Left ventricle myocardium superior (tissue), 1 donor: ENCODE data around the gene TRIB2. TPM values are rescaled to one million over a fixed set of nuclear protein-coding genes. Genes with fewer than 3 reads are reported as not detected.

Experiments used
- ATAC-seq: fragments of 200-7000 bp; cut with Tn5 transposase; one replicate; pipeline ENCODE4 v1.9.1; 2020; ENCODE audit warnings: mild to moderate bottlenecking, moderate library complexity
- DNase-seq: peaks from one replicate; pipeline ENCODE4 v3.0.0-alpha.2; 2020
- intact Hi-C: fragments of 100-400 bp; cut with micrococcal nuclease; formaldehyde crosslinking; loops from one replicate; pipeline ENCODE4 v1.11.0; 2022
- total RNA-seq: library from RNA; stranded (reverse); fragmentation: NEBNext Ultra II Directional; extraction: Animal tissue kit (Norgen Biotek cat#: 25700); gene quantifications from one replicate; pipeline ENCODE4 v1.2.1, GENCODE V29; 2021
- donor health status: DM: no; HTN: yes; CAD: no; lungs with severe emphysema.

The TRIB2 gene
- total RNA-seq, 1 donor from 2014 or later: 29.4 TPM

GRCh38 chr2:12694990-12695774 lies 21.6 kb upstream of the TRIB2 start:
- ATAC-seq (no peak), DNase-seq (no peak)
- intact Hi-C loops: no loop called here

DNA sequence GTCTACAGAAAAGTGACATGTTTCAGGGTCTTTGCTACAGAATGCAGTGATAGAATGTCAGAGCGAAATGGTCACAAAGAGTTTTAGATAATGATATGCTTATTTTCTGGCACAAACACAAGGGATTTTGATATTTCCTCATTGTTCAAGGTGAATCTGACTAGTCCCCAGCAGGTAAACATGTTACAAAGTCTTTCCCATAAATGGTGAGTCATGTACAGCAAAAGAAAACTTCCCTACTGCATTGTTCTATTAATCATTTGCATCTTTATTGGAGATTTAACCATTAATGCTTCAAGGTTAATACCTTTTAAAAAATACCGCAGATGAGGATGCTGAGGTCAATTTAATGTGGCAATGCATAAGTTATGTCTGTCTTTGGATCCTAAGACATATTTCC lies 19.1 kb upstream of the TRIB2 start:
- no peak for ATAC-seq
- intact Hi-C loops: no loop called here
- DNase-seq: no peak

DNA sequence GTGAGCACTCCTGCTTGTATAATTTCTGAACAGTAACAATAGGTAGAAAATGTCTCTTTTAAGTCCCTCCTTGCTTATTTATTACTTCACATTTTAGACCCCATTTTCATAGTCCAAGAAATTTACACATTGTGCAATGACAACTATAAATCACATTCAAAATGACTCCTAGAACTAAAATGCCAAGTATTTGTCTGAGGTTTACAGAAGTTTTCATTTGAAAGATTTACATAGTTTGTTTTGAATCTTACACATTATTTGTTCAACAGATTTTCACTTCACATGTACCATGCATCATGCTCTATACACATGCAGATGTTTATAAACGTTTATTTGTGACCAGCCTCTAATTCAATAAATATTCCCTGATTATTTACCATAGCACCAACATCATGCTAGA lies 15.7 kb upstream of the TRIB2 start:
- ATAC-seq (no peak), DNase-seq (no peak)
- intact Hi-C loops: no loop called here

- DNase-seq (no peak), ATAC-seq (no peak)
- intact Hi-C loops: no loop called here
Measured at GRCh38 chr2:12701786-12702167, 15.0 kb upstream of the TRIB2 start.

GRCh38 chr2:12702168-12703121 lies 14.3 kb upstream of the TRIB2 start:
- intact Hi-C loops: no loop called here
- DNase-seq (no peak), ATAC-seq (peak; percentile 96)

- no peak for ATAC-seq
- DNase-seq: no peak
- intact Hi-C loops: no loop called here
Measured at GRCh38 chr2:12704378-12704777, 12.4 kb upstream of the TRIB2 start.

DNA sequence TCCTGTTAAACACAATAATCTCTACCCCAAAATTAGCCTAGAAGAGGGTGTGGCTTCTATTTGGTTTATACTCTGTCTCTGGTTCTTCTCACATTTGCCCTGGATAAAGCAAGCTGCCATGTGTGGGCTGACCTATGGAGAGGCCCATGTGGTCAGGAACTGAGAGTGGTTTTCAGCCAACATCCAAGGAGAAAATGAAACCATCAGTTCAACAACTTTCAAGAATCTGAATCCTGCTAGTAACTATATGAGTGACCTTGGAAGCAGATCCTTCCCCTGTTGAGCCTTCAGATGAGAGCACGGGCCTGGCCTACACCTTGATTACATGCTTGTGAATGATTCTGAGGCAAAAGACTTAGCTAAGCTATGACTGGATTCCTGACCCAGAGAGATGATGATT lies 11.5 kb upstream of the TRIB2 start:
- ATAC-seq (no peak), DNase-seq (no peak)
- intact Hi-C loops: no loop called here

- ATAC-seq (no peak), DNase-seq (no peak)
- intact Hi-C loops: no loop called here
Measured at GRCh38 chr2:12705742-12706141, 11.0 kb upstream of the TRIB2 start.

DNA sequence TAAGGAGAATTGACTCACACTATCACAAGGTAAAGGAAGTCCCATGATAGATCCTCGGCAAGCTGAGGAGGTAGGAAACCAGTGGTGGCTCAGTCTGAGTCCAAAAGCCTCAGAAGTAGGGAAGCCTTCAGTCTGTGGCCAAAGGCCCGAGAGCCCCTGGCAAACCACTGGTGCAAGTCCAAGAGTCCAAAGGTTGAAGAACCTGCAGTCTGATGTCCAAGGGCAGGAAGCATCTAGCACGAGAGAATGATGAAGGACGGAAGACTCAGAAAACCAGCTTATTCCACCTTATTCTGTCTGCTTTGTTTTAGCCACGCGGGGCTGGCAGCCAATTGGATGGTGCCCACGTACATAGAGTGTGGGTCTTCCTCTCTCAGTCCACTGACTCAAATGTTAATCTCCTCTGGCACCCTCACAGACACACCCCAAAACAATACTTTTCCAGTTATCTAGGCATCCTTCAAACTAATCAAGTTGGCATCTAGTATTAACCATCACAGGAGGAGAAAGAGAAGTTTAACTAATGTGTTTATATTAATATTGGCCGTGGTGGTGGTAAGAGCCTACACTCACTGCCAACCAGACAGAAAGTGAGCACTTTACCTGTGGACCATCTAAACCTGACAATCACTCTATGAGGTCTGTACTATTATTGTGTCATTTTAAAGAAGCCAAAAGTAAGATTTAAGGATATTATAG lies 8.1 kb upstream of the TRIB2 start:
- DNase-seq: no peak
- intact Hi-C loops: no loop called here
- no peak for ATAC-seq

- ATAC-seq: no peak
- no peak for DNase-seq
- intact Hi-C loops: no loop called here
Measured at GRCh38 chr2:12709207-12709522, 7.6 kb upstream of the TRIB2 start.

DNA sequence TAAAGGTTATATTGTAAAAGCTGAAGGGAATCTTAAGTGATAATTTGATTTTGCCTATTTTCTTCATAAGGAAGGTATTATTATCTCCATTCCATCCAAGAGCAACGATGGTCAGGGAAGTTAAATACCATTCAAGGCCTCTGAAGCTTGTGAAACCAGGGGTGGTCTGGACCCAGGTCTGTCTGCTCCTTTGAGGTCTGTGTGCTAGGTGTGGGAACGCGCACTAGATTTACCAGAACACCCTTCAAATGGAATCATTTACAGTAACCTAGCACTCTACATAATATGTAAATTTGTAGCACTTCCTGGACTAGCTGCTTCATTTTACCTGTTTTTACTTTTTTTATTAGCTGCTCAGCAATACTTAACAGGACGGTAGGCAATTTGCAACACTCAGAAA lies 6.4 kb upstream of the TRIB2 start:
- intact Hi-C loops: no loop called here
- ATAC-seq: no peak
- DNase-seq: no peak

GRCh38 chr2:12711339-12711738 lies 5.4 kb upstream of the TRIB2 start:
- DNase-seq: no peak
- ATAC-seq: no peak
- intact Hi-C loops: no loop called here

DNA sequence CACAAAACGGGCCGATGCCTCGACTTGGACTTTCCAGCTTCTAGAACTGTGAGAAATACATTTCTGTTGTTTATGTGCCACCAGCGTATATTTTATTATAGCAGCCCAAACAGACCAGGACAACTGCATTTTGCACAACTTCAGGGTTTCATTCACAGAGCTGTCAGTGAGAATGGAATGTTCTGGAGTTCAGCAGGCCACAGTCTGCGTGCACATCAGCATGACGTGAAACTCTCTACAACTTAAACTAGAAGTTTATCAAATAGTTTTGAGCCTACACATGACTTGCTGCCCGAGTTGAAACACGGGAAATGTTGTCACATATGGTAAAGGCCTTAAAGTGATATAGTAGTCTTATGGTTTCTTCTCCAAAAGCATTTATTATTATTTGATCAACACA lies 3.9 kb upstream of the TRIB2 start:
- intact Hi-C loops: no loop called here
- DNase-seq: no peak
- no peak for ATAC-seq

- intact Hi-C loops: no loop called here
- no peak for ATAC-seq
- no peak for DNase-seq
Measured at GRCh38 chr2:12714391-12715221, 2.1 kb upstream of the TRIB2 start.

DNA sequence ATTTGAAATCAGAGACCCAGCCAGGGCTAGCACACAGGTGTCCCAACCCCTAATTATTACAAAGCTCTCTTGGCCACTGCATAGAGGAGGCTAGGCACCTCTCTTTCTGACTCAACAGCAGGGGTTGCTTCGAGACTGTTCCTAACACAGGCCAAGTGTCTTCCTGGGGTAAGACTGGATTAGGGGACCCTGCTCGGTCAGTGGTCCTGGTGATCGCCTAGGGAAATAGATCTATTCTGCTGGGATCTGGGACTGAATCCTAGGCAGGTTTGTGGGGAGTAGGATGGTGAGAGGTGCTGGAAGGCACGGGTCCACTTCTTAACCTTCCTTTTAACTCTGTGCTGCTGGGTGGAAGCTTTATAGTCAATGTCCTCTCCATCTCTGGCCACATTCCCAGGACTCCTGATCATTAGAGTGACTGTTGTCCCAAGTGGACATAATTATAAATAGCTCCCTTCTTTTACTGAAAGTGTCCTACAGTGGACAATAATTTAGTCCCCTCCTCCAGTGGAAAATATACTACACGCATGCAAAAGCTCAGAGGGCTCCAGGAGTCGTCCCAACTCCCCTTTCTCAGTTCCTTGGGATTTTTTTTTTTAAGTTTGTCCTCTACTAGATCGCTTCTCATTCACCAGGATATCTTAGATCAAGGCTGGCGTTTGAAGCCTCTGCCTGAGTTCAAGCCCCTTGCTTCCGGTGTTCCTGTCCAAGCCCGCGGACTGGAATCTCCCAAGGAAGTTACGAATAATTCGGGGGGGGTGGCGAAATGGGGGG lies 1.3 kb upstream of the TRIB2 start:
- ATAC-seq: peak; percentile 3

GRCh38 chr2:12716032-12716281 lies 779 bp upstream of the TRIB2 start:
- intact Hi-C loops: no loop called here
- peak; percentile 83 for DNase-seq
- ATAC-seq: peak; percentile 42

More for the DNA sequence above, 1.3 kb upstream of the TRIB2 start:
- intact Hi-C loops: no loop called here
- no peak for DNase-seq

DNA sequence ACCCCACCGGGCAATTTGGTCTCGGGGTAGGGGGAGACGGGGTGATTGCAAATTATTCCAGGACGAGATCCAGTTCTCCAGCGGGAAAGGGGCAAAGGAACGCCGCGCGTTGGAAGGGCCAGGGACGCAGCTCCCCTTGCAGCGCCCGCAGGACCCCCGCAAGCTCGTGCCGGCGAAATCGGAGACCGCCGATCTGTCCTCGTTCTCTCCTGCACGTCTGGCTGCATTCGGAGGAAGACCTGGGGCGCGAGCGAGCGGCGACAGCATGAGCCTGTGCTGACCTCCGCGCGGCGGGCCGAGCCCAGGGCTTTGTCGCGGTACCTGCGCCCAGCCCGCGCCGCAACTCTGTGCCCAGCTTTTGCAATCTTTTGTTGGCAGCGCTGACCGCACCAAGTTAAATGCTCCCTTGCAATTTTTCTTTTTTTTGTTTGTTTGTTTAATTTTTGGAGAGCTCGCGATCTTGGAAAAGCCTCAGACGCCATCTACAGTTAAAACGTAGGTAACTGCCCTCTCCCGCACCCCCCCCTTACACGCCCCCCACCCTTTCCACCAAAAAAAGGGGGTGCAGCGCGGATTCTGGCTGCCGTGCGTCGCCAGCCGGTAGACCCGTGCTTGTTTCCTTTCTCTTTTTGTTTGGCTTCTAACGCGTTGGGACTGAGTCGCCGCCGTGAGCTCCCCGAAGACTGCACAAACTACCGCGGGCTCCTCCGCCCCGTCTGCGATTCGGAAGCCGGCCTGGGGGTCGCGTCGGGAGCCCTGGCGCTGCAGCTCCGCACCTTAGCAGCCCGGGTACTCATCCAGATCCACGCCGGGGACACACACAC lies 667 bp downstream of the TRIB2 start:
- DNase-seq (peak; percentile 82), ATAC-seq (peak; percentile 48)
- intact Hi-C loops: no loop called here
